Keratinocyte (primary cell): ENCODE results near the gene ATP6V1C2.

Experiments
- CTCF ChIP-seq, 3 experiments: IDR thresholded peaks in 1 of 3; conservative IDR thresholded peaks in 1 of 3; optimal IDR thresholded peaks in 1 of 3; 2 replicates in 2 of 3; 3 replicates in 1 of 3; pipeline versions ENCODE3 to v1.5.1; 2011; ENCODE audit warnings: low read length in 3 of 3, mild to moderate bottlenecking in 3 of 3, moderate library complexity in 2 of 3, control low read depth in 1 of 3, inconsistent platforms in 1 of 3; ENCODE audit not compliant: insufficient read depth in 2 of 3; ENCODE audit errors: extremely low read depth in 1 of 3
- EZH2 ChIP-seq: IDR thresholded peaks from one replicate; pipeline ENCODE4 v1.6.1; 2012; ENCODE audit warnings: inconsistent platforms, mild to moderate bottlenecking, low read length, moderate library complexity

GRCh38 chr2:10709290-10709939 is 12.0 kb upstream of the ATP6V1C2 start:
- TF ChIP-seq CTCF (optimal IDR thresholded peaks at IDR 0.05 in 1 of 3, IDR thresholded peaks at IDR 0.05 in 1 of 3, conservative IDR thresholded peaks at IDR 0.05 in 1 of 3; ENCODE audit: extremely low read depth in 1 of 3, insufficient read depth in 2 of 3, low read length in 3 of 3): peak; percentile 62 to 88 (median 86)
- no peak for TF ChIP-seq EZH2
